Heart right ventricle (tissue), 16 donors: ENCODE results near the gene PALM2AKAP2. TPM values are rescaled to one million over a fixed set of nuclear protein-coding genes. Genes with fewer than 3 reads are reported as not detected.

Source experiments
- ATAC-seq, 8 donors: fragments of 200-7000 bp; cut with Tn5 transposase; one replicate each; pipeline ENCODE4 v1.9.1; 2020; ENCODE audit warnings: mild to moderate bottlenecking in 8 of 8, moderate library complexity in 8 of 8, moderate number of reproducible peaks in 1 of 8
- DNase-seq, 2 donors: peaks; one replicate each; pipeline ENCODE4 v3.0.0-alpha.2; 2020
- H3K27ac ChIP-seq, 10 donors: fragments of 200-600 bp; sonication (generic) in 2 of 10; one replicate each; pipeline versions ENCODE4 v1.5.0 to v1.8.0; 2020 to 2022; ENCODE audit warnings: mild to moderate bottlenecking in 3 of 10
- H3K27me3 ChIP-seq, 7 donors: fragments of 200-600 bp; one replicate each; pipeline ENCODE4 v1.8.0; 2021 to 2022; ENCODE audit warnings: mild to moderate bottlenecking in 2 of 7
- H3K36me3 ChIP-seq, 9 donors: fragments of 200-600 bp; sonication (generic) in 1 of 9; one replicate each; pipeline versions ENCODE4 v1.5.0 to v1.8.0; 2020 to 2022; ENCODE audit warnings: mild to moderate bottlenecking in 2 of 9
- H3K4me1 ChIP-seq, 9 donors: fragments of 200-600 bp; sonication (generic) in 1 of 9; one replicate each; pipeline versions ENCODE4 v1.5.0 to v1.8.0; 2020 to 2022; ENCODE audit warnings: mild to moderate bottlenecking in 4 of 9
- H3K4me3 ChIP-seq, 10 donors: fragments of 200-600 bp; sonication (generic) in 2 of 10; one replicate each; pipeline versions ENCODE4 v1.5.0 to v1.8.0; 2020 to 2022; ENCODE audit warnings: mild to moderate bottlenecking in 7 of 10, moderate library complexity in 2 of 10
- H3K9me3 ChIP-seq, 11 donors: fragments of 200-600 bp in 10 of 11; sonication (generic) in 2 of 11; one replicate each; pipeline versions ENCODE4 v1.5.0 to v1.8.0; 2013 to 2022; ENCODE audit warnings: mild to moderate bottlenecking in 2 of 11, control low read depth in 1 of 11, moderate library complexity in 1 of 11
- CTCF ChIP-seq, 9 donors: fragments of 200-600 bp; sonication (generic) in 2 of 9; IDR thresholded peaks; one replicate each; pipeline versions ENCODE4 v1.5.0 to v1.8.0; 2021 to 2022; ENCODE audit warnings: antibody characterized with exemption in 9 of 9, mild to moderate bottlenecking in 5 of 9, moderate library complexity in 1 of 9
- WGBS, 2 donors: extraction: QIAGEN DNeasy Blood & Tissue Kit; methylation state at CpG; one replicate each; pipeline ENCODE4 v1.1.7; 2013; ENCODE audit warnings: inconsistent platforms in 1 of 2; 5-methylcytosine and 5-hydroxymethylcytosine counted together
- intact Hi-C, 10 donors: fragments of 100-400 bp; cut with DNase I; formaldehyde crosslinking; loops; one replicate each; pipeline versions ENCODE4 v1.11.1 to v1.14.2; 2022
- polyA plus RNA-seq, 2 donors: library from polyadenylated mRNA; stranded (reverse); fragments of 200-250 nt; gene quantifications; one replicate each; pipeline ENCODE4 v1.2.3, GENCODE V29; 2013
- total RNA-seq, 10 donors: library from RNA; stranded (reverse); fragmentation: NEBNext Ultra II Directional in 3 of 10; extraction: Animal tissue kit (Norgen Biotek cat#: 25700) in 3 of 10; gene quantifications; one replicate each; pipeline versions ENCODE4 v1.2.1 to v1.2.4, GENCODE V29; 2021 to 2023
- donor health status: Arrhythmogenic right ventricular cardiomyopathy.
- donor health status: ischemic (EF 13 %, LVEDD 7.1; RV severe dilation, severe dysfunction).
- donor health status: healthy with polysubstance abuse.
- donor health status: DM: no; HTN: yes; CAD: no.
- donor health status: DM: no; HTN: no; CAD: no.
- donor health status: ischemic (EF 25% LVEDD 6.9; RV normal size, moderate dysfunction).
- donor health status: ischemic (EF 25% LVEDD 5.7; RV mildly dilated, moderate dysfunction).
- donor health status: healthy.
- donor health status: DM: yes; HTN: yes; CAD: no.
- donor health status: Ischemic cardiomyopathy.
- donor health status: ischemic (EF 35%, LVEDD 5.7; RV mildly dilated, moderate dysfunction).
- donor health status: nonischemic (EF 11% LVEDD 7.7; RV severe dilation, severe dysfunction).
- donor health status: DM: yes; HTN: yes; CAD: no.
- donor health status: PGD.
- donor health status: ischemic (EF 29% LVEDD 5.4; RV normal size, mild dysfunction).
- donor health status: nonischemic (EF 23%, LVEDD 6.1; RV moderate dilation, normal function).

PALM2AKAP2 gene
- total and polyA plus RNA-seq, 12 donors: 3.1 to 111 (median 93.6) TPM

- DNase-seq (no peak), ATAC-seq (no peak)
- Histone ChIP-seq H3K27ac (peak overlapping the region in 2 of 10 donors; percentile 1 to 7), H3K9me3 (no peaks in the 10 kb centered on the region), H3K36me3 (no peaks in the 10 kb centered on the region), H3K4me1 (peaks cover 0 to 50% (median 20%) of the 10 kb centered on the region in 9 donors), H3K27me3 (peaks cover 0 to 19% (median 0%) of the 10 kb centered on the region in 7 donors), H3K4me3 (no peak overlapping the region)
- TF ChIP-seq CTCF (IDR thresholded peaks at IDR 0.05): no peak
- intact Hi-C loops: loop anchor here in 1 of 10 donors (10.0 kb wide), 2 partner anchors 115 to 185 kb away; no protein-coding TSS in a partner anchor
- WGBS, 2 donors: 79 to 85% methylated on average over 1 of the region's 1 CpG
Measured at GRCh38 chr9:109770101-109770500, 9.9 kb upstream of the PALM2AKAP2 start.

GRCh38 chr9:109771087-109771486 is 8.9 kb upstream of the PALM2AKAP2 start:
- Histone ChIP-seq H3K27me3 (peaks cover 0 to 19% (median 0%) of the 10 kb centered on the region in 7 donors), H3K9me3 (no peaks in the 10 kb centered on the region), H3K27ac (no peak overlapping the region), H3K36me3 (no peaks in the 10 kb centered on the region), H3K4me3 (no peak overlapping the region), H3K4me1 (peaks cover 0 to 44% (median 20%) of the 10 kb centered on the region in 9 donors)
- intact Hi-C loops: loop anchor here in 1 of 10 donors (10.0 kb wide), 2 partner anchors 116 to 186 kb away; no protein-coding TSS in a partner anchor
- DNase-seq (no peak), ATAC-seq (peak in 2 of 8 donors; percentile 7 to 27)
- no peak for TF ChIP-seq CTCF (IDR thresholded peaks at IDR 0.05)
- 33 to 35% methylated on average over 2 of the region's 2 CpGs for WGBS, 2 donors

GRCh38 chr9:109771796-109772531 is 8.0 kb upstream of the PALM2AKAP2 start:
- ATAC-seq: peak; percentile 67 to 91 (median 84)

More at GRCh38 chr9:109771796-109772531, 8.0 kb upstream of the PALM2AKAP2 start:
- Histone ChIP-seq H3K4me3 (no peak overlapping the region), H3K4me1 (peaks cover 0 to 41% (median 20%) of the 10 kb centered on the region in 9 donors), H3K36me3 (no peaks in the 10 kb centered on the region), H3K27ac (peak overlapping the region in 6 of 10 donors; percentile 43 to 71 (median 68)), H3K9me3 (no peaks in the 10 kb centered on the region), H3K27me3 (peaks cover 0 to 19% (median 0%) of the 10 kb centered on the region in 7 donors)
- intact Hi-C loops: loop anchor here in 1 of 10 donors (10.0 kb wide), 2 partner anchors 117 to 187 kb away; no protein-coding TSS in a partner anchor
- WGBS, 2 donors: 18 to 27% methylated on average over 8 of the region's 8 CpGs
- no peak for TF ChIP-seq CTCF (IDR thresholded peaks at IDR 0.05)
- peak; percentile 64 to 78 for DNase-seq
